H1 (cell line): Measurements from ENCODE around the gene S100PBP. TPM values are rescaled to one million over a fixed set of nuclear protein-coding genes. Genes with fewer than 3 reads are reported as not detected.

ENCODE experiments used
- CTCF ChIA-PET: fragments of 300-600 bp; sonication (Branson Sonifier 250); formaldehyde crosslinking; loops from one replicate; lab custom pipeline; 2021; ENCODE audit not compliant: partially characterized antibody; lab: Charles Lee
- POLR2A ChIA-PET: fragments of 300-600 bp; sonication (Branson Sonifier 250); formaldehyde crosslinking; loops from one replicate; lab custom pipeline; 2021; ENCODE audit warnings: inconsistent platforms; ENCODE audit not compliant: partially characterized antibody; lab: Charles Lee
- DNase-seq, 2 experiments: peaks; one replicate each; pipeline versions ENCODE4 v3.0.0 to v3.0.0-alpha.2; 2010 to 2022; ENCODE audit warnings: low spot score in 2 of 2, low read depth in 1 of 2, mixed read lengths in 1 of 2
- FAIRE-seq: peaks from 2 replicates; lab custom pipeline; 2011; peaks lifted over from hg19 to GRCh38; lab: Jason Lieb, UNC
- H2AFZ ChIP-seq: 2 replicates; pipeline ENCODE4 v1.8.1; 2012; ENCODE audit warnings: low read length, inconsistent platforms
- H2AK5ac ChIP-seq: 2 replicates; pipeline ENCODE4 v1.6.1; 2013; ENCODE audit warnings: low read depth, low read length
- H2BK120ac ChIP-seq: replicated peaks from 2 replicates; pipeline ENCODE3; 2013; ENCODE audit warnings: low read depth, low read length, inconsistent platforms
- H2BK12ac ChIP-seq: 2 replicates; pipeline ENCODE4 v1.6.1; 2013; ENCODE audit warnings: low read depth, low read length
- H2BK15ac ChIP-seq: 2 replicates; pipeline ENCODE4 v1.6.1; 2013; ENCODE audit warnings: low read length
- H2BK20ac ChIP-seq: 2 replicates; pipeline ENCODE4 v1.6.1; 2013; ENCODE audit warnings: low read length
- H2BK5ac ChIP-seq: 2 replicates; pipeline ENCODE4 v1.6.1; 2013; ENCODE audit warnings: low read depth, low read length
- H3K14ac ChIP-seq: 2 replicates; pipeline ENCODE4 v1.6.1; 2013; ENCODE audit warnings: inconsistent platforms; ENCODE audit not compliant: insufficient read length
- H3K18ac ChIP-seq: 2 replicates; pipeline ENCODE4 v1.6.1; 2013; ENCODE audit warnings: low read length; ENCODE audit errors: extremely low read depth
- H3K23ac ChIP-seq: 2 replicates; pipeline ENCODE4 v1.6.1; 2013; ENCODE audit warnings: inconsistent platforms; ENCODE audit not compliant: insufficient read length
- H3K23me2 ChIP-seq: 2 replicates; pipeline ENCODE4 v1.6.1; 2013; ENCODE audit warnings: low read depth, low read length
- H3K27ac ChIP-seq: 2 replicates; pipeline ENCODE4 v1.6.1; 2011; ENCODE audit warnings: low read depth, low read length, inconsistent platforms
- H3K27me3 ChIP-seq, 4 experiments: replicated peaks in 1 of 4; 1 replicate in 1 of 4; 2 replicates in 3 of 4; pipeline versions ENCODE4 v1.6.1 to v1.8.1; 2011 to 2013; ENCODE audit warnings: low read length in 3 of 4, mild to moderate bottlenecking in 3 of 4, inconsistent platforms in 2 of 4, mixed read lengths in 2 of 4, moderate library complexity in 1 of 4; ENCODE audit not compliant: control insufficient read depth in 3 of 4, insufficient read depth in 3 of 4; ENCODE audit errors: extremely low read depth in 1 of 4
- H3K36me3 ChIP-seq, 4 experiments: 2 replicates each; pipeline versions ENCODE4 v1.6.1 to v1.8.1; 2011 to 2013; ENCODE audit warnings: mild to moderate bottlenecking in 4 of 4, low read length in 3 of 4, moderate library complexity in 2 of 4, control low read depth in 1 of 4, inconsistent platforms in 1 of 4; ENCODE audit not compliant: insufficient read depth in 4 of 4, control insufficient read depth in 2 of 4
- H3K4ac ChIP-seq: replicated peaks from 2 replicates; pipeline ENCODE3; 2013; ENCODE audit warnings: low read length, low read depth, mixed read lengths, inconsistent platforms; ENCODE audit not compliant: insufficient read length
- H3K4me1 ChIP-seq, 4 experiments: replicated peaks in 1 of 4; 1 replicate in 1 of 4; 2 replicates in 3 of 4; pipeline versions ENCODE4 v1.6.1 to v1.8.1; 2011 to 2013; ENCODE audit warnings: low read length in 3 of 4, inconsistent platforms in 2 of 4, mixed read lengths in 1 of 4; ENCODE audit not compliant: insufficient read depth in 4 of 4, control insufficient read depth in 3 of 4
- H3K4me2 ChIP-seq, 2 experiments: 2 replicates each; pipeline versions ENCODE4 v1.6.1 to v1.8.1; 2011 to 2013; ENCODE audit warnings: low read depth in 2 of 2, low read length in 2 of 2, control low read depth in 1 of 2, inconsistent platforms in 1 of 2, mild to moderate bottlenecking in 1 of 2; ENCODE audit not compliant: insufficient read depth in 1 of 2
- H3K4me3 ChIP-seq, 4 experiments: fragments of 200-600, 300-600 bp in 1 of 4; sonication (generic), shearing (Covaris generic), sonication (Bioruptor Twin) in 1 of 4; 2 replicates each; pipeline versions ENCODE4 v1.5.1 to v1.8.1; 2011 to 2016; ENCODE audit warnings: low read length in 4 of 4, low read depth in 3 of 4, control low read depth in 2 of 4, inconsistent platforms in 2 of 4, mild to moderate bottlenecking in 2 of 4, mixed read lengths in 1 of 4, moderate library complexity in 1 of 4; ENCODE audit not compliant: insufficient read depth in 2 of 4; ENCODE audit errors: extremely low read depth in 1 of 4
- H3K56ac ChIP-seq: replicated peaks from 2 replicates; pipeline ENCODE3; 2013; ENCODE audit warnings: low read depth, mild to moderate bottlenecking, mixed read lengths, low read length, inconsistent platforms; ENCODE audit not compliant: insufficient read length
- H3K79me1 ChIP-seq: 2 replicates; pipeline ENCODE4 v1.6.1; 2013; ENCODE audit warnings: low read depth, low read length, control low read depth
- H3K79me2 ChIP-seq, 2 experiments: 2 replicates each; pipeline versions ENCODE4 v1.6.1 to v1.8.1; 2012 to 2013; ENCODE audit warnings: low read length in 2 of 2, mild to moderate bottlenecking in 2 of 2, inconsistent platforms in 1 of 2; ENCODE audit not compliant: insufficient read depth in 2 of 2, control insufficient read depth in 1 of 2
- H3K9ac ChIP-seq, 4 experiments: replicated peaks in 1 of 4; 1 replicate in 1 of 4; 2 replicates in 3 of 4; pipeline versions ENCODE4 v1.6.1 to v1.8.1; 2011 to 2013; ENCODE audit warnings: low read depth in 3 of 4, low read length in 3 of 4, control low read depth in 2 of 4, mild to moderate bottlenecking in 2 of 4, moderate library complexity in 2 of 4, inconsistent platforms in 1 of 4; ENCODE audit errors: extremely low read depth in 1 of 4
- H3K9me3 ChIP-seq, 2 experiments: 2 replicates each; pipeline versions ENCODE4 v1.6.1 to v1.8.1; 2012 to 2013; ENCODE audit warnings: mild to moderate bottlenecking in 2 of 2, moderate library complexity in 2 of 2, control low read depth in 1 of 2, inconsistent platforms in 1 of 2, low read depth in 1 of 2, low read length in 1 of 2, mixed read lengths in 1 of 2; ENCODE audit not compliant: insufficient read depth in 2 of 2
- H4K20me1 ChIP-seq, 2 experiments: replicated peaks in 1 of 2; 2 replicates each; pipeline versions ENCODE3 to v1.8.1; 2011 to 2013; ENCODE audit warnings: inconsistent platforms in 2 of 2, low read length in 2 of 2, mild to moderate bottlenecking in 1 of 2; ENCODE audit not compliant: insufficient read depth in 2 of 2, control insufficient read depth in 1 of 2
- H4K5ac ChIP-seq: 2 replicates; pipeline ENCODE4 v1.6.1; 2013; ENCODE audit warnings: low read length, low read depth, mixed read lengths, inconsistent platforms; ENCODE audit not compliant: insufficient read length
- H4K8ac ChIP-seq: 2 replicates; pipeline ENCODE4 v1.8.0; 2013; ENCODE audit warnings: mild to moderate bottlenecking, moderate library complexity, low read length, inconsistent platforms; ENCODE audit not compliant: insufficient read depth; ENCODE audit errors: extremely low read depth
- H4K91ac ChIP-seq: replicated peaks from 2 replicates; pipeline ENCODE3; 2013; ENCODE audit warnings: low read length, mixed read lengths, inconsistent platforms; ENCODE audit not compliant: insufficient read length
- BCL11A ChIP-seq, 2 experiments: IDR thresholded peaks; one replicate each; pipeline ENCODE4 v1.6.1; 2011; ENCODE audit warnings: low read depth in 2 of 2, low read length in 2 of 2, mild to moderate bottlenecking in 2 of 2
- BRCA1 ChIP-seq: IDR thresholded peaks from 2 replicates; pipeline ENCODE4 v1.6.1; 2012; ENCODE audit warnings: low read depth, low read length, improper control_type of control experiment
- E2F6 ChIP-seq: IDR thresholded peaks from 2 replicates; pipeline ENCODE4 v1.6.1; 2012; ENCODE audit warnings: inconsistent platforms
- KDM4A ChIP-seq: IDR thresholded peaks from one replicate; pipeline ENCODE4 v1.7.1; 2012; ENCODE audit warnings: low read depth, mild to moderate bottlenecking, moderate library complexity, low read length, inconsistent platforms; ENCODE audit not compliant: severe bottlenecking
- MAFK ChIP-seq: IDR thresholded peaks from 2 replicates; pipeline ENCODE4 v1.6.1; 2012; ENCODE audit warnings: low read depth, mild to moderate bottlenecking, improper control_type of control experiment, low read length
- POLR2AphosphoS5 ChIP-seq: IDR thresholded peaks from 2 replicates; pipeline ENCODE4 v1.6.1; 2011; ENCODE audit warnings: low read depth, low read length
- POU5F1 ChIP-seq: IDR thresholded peaks from 2 replicates; pipeline ENCODE4 v1.6.1; 2011; ENCODE audit warnings: low read depth, mild to moderate bottlenecking, low read length, moderate library complexity
- RFX5 ChIP-seq: IDR thresholded peaks from 2 replicates; pipeline ENCODE4 v1.6.1; 2011; ENCODE audit warnings: low read depth, low read length, improper control_type of control experiment, borderline replicate concordance
- SIX5 ChIP-seq: IDR thresholded peaks from 2 replicates; pipeline ENCODE4 v1.6.1; 2011; ENCODE audit warnings: mild to moderate bottlenecking, low read depth, low read length
- USF2 ChIP-seq: IDR thresholded peaks from 2 replicates; pipeline ENCODE4 v1.6.1; 2011; ENCODE audit warnings: low read length, improper control_type of control experiment
- whole genome bisulfite sequencing, 2 experiments: shearing (Covaris generic) in 1 of 2; methylation state at CpG; one replicate each; pipeline versions ENCODE4 v1.1.6 to v1.1.7; 2013 to 2015; ENCODE audit warnings: low lambda C conversion rate in 2 of 2, mixed read lengths in 2 of 2, inconsistent platforms in 1 of 2, low coverage in 1 of 2, missing lambda C conversion rate in 1 of 2; ENCODE audit not compliant: insufficient replicate concordance in 2 of 2, insufficient coverage in 1 of 2, insufficient read length in 1 of 2; ENCODE audit errors: extremely low coverage in 1 of 2, missing lambda C conversion rate in 1 of 2; 5-methylcytosine and 5-hydroxymethylcytosine counted together
- polyA plus RNA-seq, 7 experiments: library from polyadenylated mRNA; depleted of rRNA in 3 of 7; stranded (reverse) in 5 of 7; unstranded in 2 of 7; fragments of >200 nt in 5 of 7; fragments of 200-250 nt in 2 of 7; gene quantifications; 1 replicate in 5 of 7; 2 replicates in 1 of 7; 4 replicates in 1 of 7; pipeline versions ENCODE4 v1.2.1 to v1.2.3, GENCODE V29; 2011 to 2013; ENCODE audit warnings: missing spikeins in 2 of 7, mixed read lengths in 2 of 7
- total RNA-seq: library from RNA; stranded (reverse); fragmentation: NEBNext Ultra II Directional; extraction: Animal tissue kit (Norgen Biotek cat#: 25700); gene quantifications from 2 replicates; pipeline ENCODE4 v1.2.1, GENCODE V29; 2021

Gene S100PBP
- total and polyA plus RNA-seq, 2 of the 8 experiments (the other 6 are each of a cell fraction or from before 2014, with no cell fraction given): 43.8 to 68.3 TPM

GRCh38 chr1:32895325-32896215 is 78.1 kb downstream of the S100PBP start:
- Histone ChIP-seq H3K14ac (no peak overlapping the region), H3K4ac (no peak overlapping the region), H3K9me3 (peaks cover 0 to 6% of the 10 kb centered on the region in 2 experiments; a peak in 1 of 4 replicates), H3K27ac (no peak overlapping the region), H3K79me1 (no peaks in the 10 kb centered on the region), H3K23me2 (peaks cover 5% of the 10 kb centered on the region; the same call in 1 of the 2 replicates), H3K27me3 (peaks cover 8 to 42% (median 32%) of the 10 kb centered on the region in 4 experiments), H3K56ac (no peak overlapping the region), H2BK5ac (no peak overlapping the region), H2BK15ac (peak overlapping the region; percentile 88; the same call in 1 of the 2 replicates), H3K9ac (no peak overlapping the region), H3K4me1 (peaks cover 0 to 18% (median 9%) of the 10 kb centered on the region in 4 experiments; a peak in 6 of 7 replicates), H2BK12ac (no peak overlapping the region), H3K79me2 (no peaks in the 10 kb centered on the region), H2BK20ac (no peak overlapping the region), H4K8ac (no peak overlapping the region), H4K20me1 (peaks cover 2 to 7% of the 10 kb centered on the region in 2 experiments), H4K5ac (no peak overlapping the region), H4K91ac (no peak overlapping the region), H3K4me3 (no peak overlapping the region), H2AFZ (no peak overlapping the region), H3K18ac (no peak overlapping the region), H2BK120ac (no peak overlapping the region), H3K4me2 (no peak overlapping the region; a peak in 1 of 4 replicates), H3K23ac (no peak overlapping the region), H3K36me3 (no peaks in the 10 kb centered on the region), H2AK5ac (no peak overlapping the region)
- POLR2A ChIA-PET: interaction anchor here (0.7 to 1.8 kb wide), 2 partner anchors 11 to 534 kb away, joined by 3 to 5 read pairs; no protein-coding TSS in a partner anchor
- CTCF ChIA-PET: interaction anchor here (0.5 to 16.6 kb wide), 8 partner anchors 17 to 400 kb away, joined by 3 to 382 read pairs (median 4); partner anchors contain the start of genes FNDC5 and HPCA
- DNase-seq (no peak), FAIRE-seq (no peak)
- WGBS, 2 experiments: 90% methylated on average over 24 of the region's 26 CpGs; no CpG with 5 or more reads in 1 of the 2 experiments
- TF ChIP-seq USF2 (no peak), BCL11A (IDR thresholded peaks at IDR 0.05; ENCODE audit: low read depth in 2 of 2, low read length in 2 of 2) (no peak), MAFK (no peak), BRCA1 (no peak), POLR2AphosphoS5 (no peak), KDM4A (no peak), POU5F1 (no peak), RFX5 (no peak), E2F6 (no peak), SIX5 (no peak)
